GM12865 (cell line): ENCODE data around the gene BMP6.

ENCODE experiments used
- DNase-seq: peaks from one replicate; pipeline ENCODE4 v3.0.0; 2010; ENCODE audit warnings: low read depth
- H3K4me3 ChIP-seq: 2 replicates; pipeline ENCODE4 v1.5.1; 2011; ENCODE audit warnings: mild to moderate bottlenecking, low read depth, low read length, control low read depth
- CTCF ChIP-seq: IDR thresholded peaks from 2 replicates; pipeline ENCODE4 v1.5.1; 2011; ENCODE audit warnings: low read length, control low read depth, low read depth, inconsistent platforms; ENCODE audit not compliant: insufficient read depth; ENCODE audit errors: missing control alignments

Gene BMP6

GRCh38 chr6:7910654-7911344, 184.9 kb downstream of the BMP6 start, which contains the start of gene TXNDC5:
TXNDC5 (minus strand) TSS chr6:7910788; CDS start chr6:7910776, 12 bp downstream.
- no peak for TF ChIP-seq CTCF
- DNase-seq = peak; percentile 85
- peak within 1 kb of the TSS; percentile 86 for H3K4me3 ChIP-seq

GRCh38 chr6:7911345-7911725, 185.4 kb downstream of the BMP6 start:
- H3K4me3 ChIP-seq = peak overlapping the region; percentile 52
- DNase-seq = no peak
- TF ChIP-seq CTCF = no peak

- no peak for DNase-seq
- no peak for TF ChIP-seq CTCF
- no peak overlapping the region for H3K4me3 ChIP-seq
These were observed 186.1 kb downstream of the BMP6 start for GRCh38 chr6:7912024-7912423.

DNA sequence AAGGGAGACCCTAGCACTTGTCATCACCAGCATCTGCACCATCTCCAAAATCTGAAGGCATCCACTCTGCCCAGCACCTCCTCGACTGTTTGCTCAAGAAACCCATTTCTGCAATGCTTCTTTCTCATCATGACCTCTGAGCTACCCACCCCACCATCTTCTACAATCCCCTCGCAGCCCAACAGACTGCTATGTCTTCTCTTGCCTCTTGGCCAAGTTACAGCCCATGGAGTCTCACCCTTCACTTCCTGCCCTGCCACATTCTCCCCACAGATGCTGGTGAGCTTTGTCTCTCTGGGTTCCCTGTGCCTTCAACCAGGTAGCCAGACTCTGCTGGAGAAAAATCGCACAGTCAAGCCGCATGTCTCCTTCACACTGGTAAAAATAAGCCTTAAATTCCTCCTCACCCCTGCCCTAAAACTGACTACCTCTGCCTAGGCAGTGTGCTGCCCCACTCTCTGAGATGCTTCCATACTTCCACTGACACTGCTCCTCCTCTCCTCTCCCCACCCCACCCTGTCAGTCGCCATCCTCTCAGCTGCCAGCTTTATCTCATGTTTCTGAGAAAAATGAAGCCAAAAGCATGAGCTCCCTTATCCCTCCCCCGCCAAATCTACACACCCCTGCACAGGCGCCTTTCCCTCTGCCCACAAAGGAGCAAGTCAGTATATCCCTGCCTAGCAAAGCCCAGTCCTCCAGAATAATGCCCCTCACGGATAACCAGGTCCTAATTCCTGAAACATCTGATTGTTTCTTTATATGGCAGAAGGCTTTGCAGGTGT, 187.0 kb downstream of the BMP6 start:
- no peak for TF ChIP-seq CTCF
- no peak overlapping the region for H3K4me3 ChIP-seq
- DNase-seq = no peak

- DNase-seq = no peak
- H3K4me3 ChIP-seq = no peak overlapping the region
- no peak for TF ChIP-seq CTCF
These were observed 188.4 kb downstream of the BMP6 start for GRCh38 chr6:7914311-7914710.

- DNase-seq = peak; percentile 69
- TF ChIP-seq CTCF = no peak
- H3K4me3 ChIP-seq = no peak overlapping the region
These were observed 189.3 kb downstream of the BMP6 start for GRCh38 chr6:7914991-7915789.
